ENCODE results near the gene MAPK9.
A peak's percentile ranks its signal among the peaks of the same experiment; 100 is the strongest.

The MAPK9 gene

DNA sequence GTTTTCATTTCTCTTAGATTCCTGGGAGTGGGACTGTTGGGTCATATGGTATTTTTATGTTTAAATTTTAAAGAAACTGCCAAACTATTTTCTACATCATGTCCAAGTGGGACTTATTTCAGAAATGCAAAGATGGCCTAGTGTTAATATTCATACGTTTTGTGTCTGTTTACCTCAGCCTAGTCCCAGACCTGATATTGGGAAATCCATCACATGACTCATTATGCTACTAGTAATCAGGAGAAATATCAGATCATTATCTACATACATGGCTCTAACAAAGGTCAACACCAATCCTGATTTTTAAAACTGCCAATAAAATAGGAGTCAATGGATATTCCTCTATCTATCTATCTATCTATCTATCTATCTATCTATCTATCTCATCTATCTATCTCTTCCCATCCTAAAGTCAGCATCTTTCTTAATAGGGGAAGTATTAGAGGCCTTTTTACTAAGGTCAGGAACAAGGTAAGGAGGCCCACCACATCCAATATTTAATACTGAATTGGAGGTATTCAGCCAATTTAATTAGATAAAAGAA lies 87.5 kb downstream of the MAPK9 start:
- in situ Hi-C loops (cut with HindIII; ENCODE audit: low sequenced_read_pairs) = no loop called here
- DNase-seq (ENCODE audit: low read depth, low spot score) = no peak
- TF ChIP-seq, protein P1, sequence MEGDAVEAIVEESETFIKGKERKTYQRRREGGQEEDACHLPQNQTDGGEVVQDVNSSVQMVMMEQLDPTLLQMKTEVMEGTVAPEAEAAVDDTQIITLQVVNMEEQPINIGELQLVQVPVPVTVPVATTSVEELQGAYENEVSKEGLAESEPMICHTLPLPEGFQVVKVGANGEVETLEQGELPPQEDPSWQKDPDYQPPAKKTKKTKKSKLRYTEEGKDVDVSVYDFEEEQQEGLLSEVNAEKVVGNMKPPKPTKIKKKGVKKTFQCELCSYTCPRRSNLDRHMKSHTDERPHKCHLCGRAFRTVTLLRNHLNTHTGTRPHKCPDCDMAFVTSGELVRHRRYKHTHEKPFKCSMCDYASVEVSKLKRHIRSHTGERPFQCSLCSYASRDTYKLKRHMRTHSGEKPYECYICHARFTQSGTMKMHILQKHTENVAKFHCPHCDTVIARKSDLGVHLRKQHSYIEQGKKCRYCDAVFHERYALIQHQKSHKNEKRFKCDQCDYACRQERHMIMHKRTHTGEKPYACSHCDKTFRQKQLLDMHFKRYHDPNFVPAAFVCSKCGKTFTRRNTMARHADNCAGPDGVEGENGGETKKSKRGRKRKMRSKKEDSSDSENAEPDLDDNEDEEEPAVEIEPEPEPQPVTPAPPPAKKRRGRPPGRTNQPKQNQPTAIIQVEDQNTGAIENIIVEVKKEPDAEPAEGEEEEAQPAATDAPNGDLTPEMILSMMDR (IDR thresholded peaks at IDR 0.05; ENCODE audit: low read depth, low read length) = no peak
- no peak overlapping the region for H3K4me3 ChIP-seq (ENCODE audit: low read depth, low read length)

DNA sequence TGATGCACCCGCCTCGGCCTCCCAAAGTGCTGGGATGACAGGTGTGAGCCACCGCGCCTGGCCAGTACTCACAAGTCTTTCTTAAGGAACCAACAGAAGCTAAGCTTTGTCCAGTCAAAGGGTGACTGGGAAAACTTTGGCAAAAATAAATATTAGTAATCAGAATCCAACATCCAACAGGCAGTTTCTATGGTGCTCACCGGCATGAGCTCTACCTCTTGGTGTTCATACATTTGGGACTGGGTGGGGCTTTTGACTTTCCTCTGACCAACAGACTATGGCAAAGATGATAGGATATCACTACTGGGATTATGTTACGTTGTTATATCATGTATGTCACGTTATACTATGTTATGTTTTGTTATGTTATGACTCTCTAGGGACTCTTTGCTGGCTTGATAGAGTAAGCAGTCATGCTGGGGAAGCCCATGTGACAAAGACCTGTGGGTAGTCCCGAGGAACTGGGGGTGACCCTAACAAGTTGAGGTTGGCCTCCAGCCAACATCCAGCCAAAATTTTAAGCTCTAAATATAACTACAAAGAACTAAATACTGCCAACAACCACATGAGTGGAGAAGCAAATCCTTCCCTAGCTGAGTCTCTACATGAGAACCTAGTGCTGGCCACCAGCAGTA lies 88.8 kb downstream of the MAPK9 start:
- TF ChIP-seq, protein P1 (IDR thresholded peaks at IDR 0.05; ENCODE audit: low read depth, low read length) = no peak
- in situ Hi-C loops (cut with HindIII; ENCODE audit: low sequenced_read_pairs) = no loop called here
- H3K4me3 ChIP-seq (ENCODE audit: low read depth, low read length) = no peak overlapping the region
- DNase-seq (ENCODE audit: low read depth, low spot score) = no peak

DNA sequence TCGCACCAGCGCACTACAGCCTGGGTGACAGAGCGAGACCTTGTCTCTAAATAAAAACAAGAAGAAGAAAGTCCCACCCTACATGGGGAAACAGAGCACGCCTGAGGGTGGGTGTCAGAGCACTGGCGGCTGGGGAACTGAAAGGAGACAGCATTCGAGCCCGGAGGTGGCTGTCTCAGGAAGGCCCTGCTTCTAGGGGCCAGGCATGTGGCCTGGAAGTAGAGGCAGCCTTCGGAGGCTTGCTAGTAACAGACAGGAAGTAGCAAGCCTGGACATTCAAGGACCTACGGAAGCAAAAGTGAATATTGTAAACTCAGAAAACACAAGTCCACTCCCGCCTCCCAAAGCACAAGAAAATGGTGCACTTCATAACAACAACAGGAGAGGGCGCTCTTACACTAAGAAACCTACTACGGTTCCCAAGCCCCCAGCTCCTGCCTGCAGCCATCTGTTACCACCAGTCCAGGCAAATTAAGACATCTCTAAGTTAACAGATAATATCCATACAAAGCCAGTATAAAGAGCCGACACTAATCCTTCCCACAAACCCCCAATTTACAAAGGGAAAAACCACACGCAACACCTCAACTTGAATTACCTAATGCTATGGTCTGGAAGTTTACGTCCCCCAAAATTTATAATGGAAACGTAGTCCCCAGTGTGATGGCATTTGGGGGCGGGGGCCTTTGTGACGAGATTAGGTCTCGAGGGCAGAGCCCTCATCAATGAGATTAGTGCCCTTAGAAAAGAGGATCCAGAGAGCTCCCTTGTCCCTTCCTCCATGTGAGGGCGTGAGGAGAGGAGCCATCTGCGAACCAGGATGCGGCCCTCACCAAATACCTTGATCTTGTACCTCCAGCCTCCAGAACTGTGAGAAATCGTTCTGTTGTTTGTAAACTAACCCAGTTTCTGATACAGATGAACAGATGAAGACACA lies 90.6 kb downstream of the MAPK9 start:
- H3K4me3 ChIP-seq (ENCODE audit: low read depth, low read length) = no peak overlapping the region
- no peak for DNase-seq (ENCODE audit: low read depth, low spot score)
- in situ Hi-C loops (cut with HindIII; ENCODE audit: low sequenced_read_pairs) = no loop called here
- TF ChIP-seq, protein P1 (IDR thresholded peaks at IDR 0.05; ENCODE audit: low read depth, low read length) = peak; percentile 31

DNA sequence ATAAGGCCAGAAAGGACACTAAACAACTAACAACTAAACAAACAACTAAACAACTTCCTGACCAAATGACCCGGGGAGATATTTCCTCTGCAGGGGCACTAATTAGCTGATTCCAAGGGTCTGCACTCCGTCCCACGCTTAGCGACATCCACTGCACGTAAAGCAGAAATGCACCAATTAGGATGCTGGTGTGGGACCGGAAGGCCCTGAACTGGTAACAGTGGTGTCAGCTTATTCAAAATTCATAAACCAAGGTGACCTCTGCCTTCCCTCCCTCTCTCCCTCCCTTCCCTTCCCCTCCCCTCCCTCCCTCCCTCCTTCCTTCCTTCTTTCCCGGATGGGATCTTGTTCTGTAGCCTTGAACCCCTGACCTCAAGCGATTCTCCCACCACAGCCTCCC lies 92.5 kb downstream of the MAPK9 start:
- DNase-seq (ENCODE audit: low read depth, low spot score) = no peak
- TF ChIP-seq, protein P1 (IDR thresholded peaks at IDR 0.05; ENCODE audit: low read depth, low read length) = no peak
- H3K4me3 ChIP-seq (ENCODE audit: low read depth, low read length) = no peak overlapping the region
- in situ Hi-C loops (cut with HindIII; ENCODE audit: low sequenced_read_pairs) = no loop called here

DNA sequence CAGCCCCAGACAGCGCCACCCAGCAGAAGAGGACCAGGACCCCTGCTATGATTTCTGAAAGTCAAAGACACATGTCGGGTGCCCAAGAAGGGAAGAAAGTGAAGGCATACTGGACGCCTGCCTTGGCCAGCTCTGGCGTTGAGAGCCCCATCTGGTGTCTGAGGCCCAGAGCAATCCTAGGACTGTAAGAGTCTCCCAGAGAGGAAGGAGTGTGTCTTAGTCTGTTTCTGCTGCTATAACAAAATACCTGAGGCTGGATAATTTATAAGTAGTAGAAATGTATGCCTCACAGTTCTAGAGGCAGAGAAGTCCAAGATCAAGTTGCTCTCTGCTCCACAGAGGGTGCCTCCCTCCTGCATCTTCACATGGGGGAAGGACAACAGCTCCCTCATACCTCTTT lies 93.7 kb downstream of the MAPK9 start:
- DNase-seq (ENCODE audit: low read depth, low spot score) = no peak
- H3K4me3 ChIP-seq (ENCODE audit: low read depth, low read length) = no peak overlapping the region
- TF ChIP-seq, protein P1 (IDR thresholded peaks at IDR 0.05; ENCODE audit: low read depth, low read length) = no peak
- in situ Hi-C loops (cut with HindIII; ENCODE audit: low sequenced_read_pairs) = no loop called here

DNA sequence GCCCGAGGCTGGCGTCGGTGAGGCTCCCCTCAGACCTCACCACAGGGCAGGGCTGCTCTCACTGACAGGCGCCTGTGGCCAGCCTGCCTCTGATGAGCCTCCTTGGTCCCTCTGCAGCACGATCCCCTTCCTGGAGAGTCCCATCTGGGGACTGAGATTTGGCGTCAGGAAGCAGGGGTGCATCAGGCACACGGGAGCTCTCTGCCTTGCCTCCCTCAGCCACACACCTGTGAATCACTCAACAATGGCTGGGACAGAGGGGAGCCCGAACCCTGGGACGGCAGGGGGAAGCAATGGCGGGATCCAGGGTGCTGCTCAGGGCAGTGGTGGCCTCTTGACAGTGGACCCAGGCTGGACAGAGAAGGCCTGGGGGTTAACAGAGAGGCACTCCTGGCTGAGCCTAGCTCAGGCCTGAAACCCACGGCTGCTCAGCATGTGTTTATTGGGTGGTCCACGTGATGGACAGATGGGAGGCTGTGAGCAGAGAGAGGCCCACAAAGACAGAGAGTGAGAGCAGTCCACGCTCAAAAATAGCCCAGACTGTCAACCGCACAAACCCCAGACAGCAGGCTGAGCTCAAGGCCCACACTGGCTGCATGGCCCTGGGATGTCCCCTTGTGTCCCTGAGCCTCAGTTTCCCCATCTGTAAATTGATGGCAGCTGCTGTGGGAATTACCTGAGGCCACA lies 94.7 kb downstream of the MAPK9 start:
- no peak for DNase-seq (ENCODE audit: low read depth, low spot score)
- no peak overlapping the region for H3K4me3 ChIP-seq (ENCODE audit: low read depth, low read length)
- in situ Hi-C loops (cut with HindIII; ENCODE audit: low sequenced_read_pairs) = no loop called here
- TF ChIP-seq, protein P1 (IDR thresholded peaks at IDR 0.05; ENCODE audit: low read depth, low read length) = no peak

Measured in astrocyte of the spinal cord (primary cell).